Non-pigmented ciliary epithelial cell (primary cell): ENCODE measurements around the gene CLDN12.
A peak's percentile ranks its signal among the peaks of the same experiment; 100 is the strongest.

Experiments used
- DNase-seq: peaks from one replicate; pipeline ENCODE4 v3.0.0-alpha.2; 2010; ENCODE audit warnings: low read depth

CLDN12 gene

DNA sequence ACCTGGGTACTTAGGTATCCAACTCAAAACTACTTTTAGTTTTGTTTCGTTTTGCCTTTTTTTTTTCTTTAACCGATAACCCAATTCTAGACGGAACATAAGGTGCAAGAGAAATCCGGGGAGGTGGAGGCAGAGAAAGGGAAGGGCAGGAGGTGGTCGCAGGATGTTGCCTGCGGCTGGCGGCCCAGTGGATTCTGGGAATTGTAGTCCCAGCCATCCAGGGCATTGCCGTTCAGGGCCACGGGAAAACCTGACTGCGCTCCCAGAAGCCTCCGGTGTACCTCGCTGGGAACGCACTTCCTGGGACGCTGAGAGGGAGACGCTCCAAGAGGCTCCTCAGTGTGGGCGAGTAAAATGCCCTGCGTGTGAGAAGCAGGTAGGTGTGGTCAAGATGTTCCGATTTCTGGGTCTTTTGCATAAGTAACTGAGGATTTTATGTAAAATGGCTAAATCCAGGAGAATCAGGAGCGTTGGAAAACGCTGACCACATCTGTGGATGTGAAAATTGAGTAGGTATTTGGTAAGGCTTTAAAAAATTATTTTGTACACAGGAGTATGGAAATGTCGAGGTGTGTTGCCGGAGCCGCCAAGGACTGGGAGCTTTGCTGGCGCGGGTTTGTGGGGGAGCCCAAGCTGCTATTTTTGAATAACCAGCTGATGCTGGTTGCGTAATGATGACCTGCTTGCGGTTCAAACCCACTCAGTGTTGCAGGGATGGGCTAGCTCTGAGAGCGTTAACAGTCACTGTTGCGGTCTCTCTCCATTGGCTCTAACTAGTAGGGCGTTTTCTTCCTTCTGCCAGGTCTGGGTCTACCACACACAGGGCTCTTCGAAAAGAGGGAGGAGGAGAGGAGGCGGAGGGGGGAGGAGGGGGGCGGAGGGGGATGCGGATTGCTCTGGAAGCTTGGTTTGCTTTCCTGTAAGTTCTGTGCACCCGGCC, at the start of gene CLDN12:
TSS of gene CLDN12 (plus strand) at position 288 of the 940 bp plus-strand sequence. CDS start 9,216 bp downstream, outside the sequence.
- peak; percentile 97 for DNase-seq

DNA sequence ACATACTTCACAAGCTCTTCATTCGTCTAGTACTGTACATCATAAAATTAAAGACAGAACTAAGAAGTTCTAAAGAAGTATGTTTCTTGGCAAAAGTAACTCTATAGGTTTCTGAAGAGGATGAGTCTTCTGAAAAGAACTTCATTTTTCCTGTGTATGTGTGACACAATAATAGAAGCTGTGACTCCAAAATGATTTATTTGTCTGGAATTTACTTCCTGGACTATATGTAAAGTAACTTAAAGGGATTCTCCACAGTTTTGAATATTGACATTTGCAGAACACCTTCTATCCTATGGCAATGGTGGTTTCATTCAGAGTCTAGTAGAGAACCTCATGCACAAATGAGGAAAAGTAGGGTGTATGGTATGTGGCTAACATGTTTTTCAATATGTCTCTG, 19.8 kb upstream of the CLDN12 start:
- DNase-seq: peak; percentile 30

DNA sequence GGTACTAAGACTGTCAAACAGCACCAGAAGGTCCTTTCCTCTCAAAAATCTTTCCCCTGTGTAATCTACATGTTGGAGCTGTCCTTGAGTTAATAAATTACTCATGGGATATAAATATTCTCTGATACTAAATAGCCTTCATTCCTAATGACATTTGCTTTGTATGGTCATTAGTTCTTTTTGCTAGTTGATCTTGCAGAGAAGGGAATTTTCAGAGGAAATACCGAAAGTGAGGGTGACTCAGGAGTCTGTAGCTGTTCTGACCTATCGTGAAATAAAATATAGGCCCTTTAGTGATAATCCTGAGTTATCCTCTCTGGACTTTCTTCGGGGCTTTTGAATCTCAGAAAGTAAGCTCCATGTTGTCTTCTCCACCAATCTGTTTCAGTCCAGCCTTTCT, 19.4 kb upstream of the CLDN12 start:
- peak; percentile 41 for DNase-seq

DNA sequence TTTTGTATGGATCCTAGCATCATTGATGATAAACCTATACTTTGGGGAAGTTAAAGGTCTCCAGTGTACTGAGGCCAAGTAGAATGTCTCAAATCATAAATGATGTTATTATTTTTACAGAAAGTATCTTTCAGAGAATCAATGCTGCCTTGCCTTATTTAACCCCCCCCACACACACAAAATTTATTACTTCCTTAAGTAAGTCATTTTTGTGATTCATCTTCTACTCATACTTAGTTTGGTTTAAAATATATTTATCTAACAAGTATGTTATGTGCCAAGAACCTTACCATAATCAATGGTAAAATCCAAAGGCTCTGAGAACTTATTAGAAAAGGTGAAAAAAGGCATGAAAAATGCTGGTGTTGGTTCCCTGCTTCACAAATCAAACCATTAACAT, 18.8 kb upstream of the CLDN12 start:
- no peak for DNase-seq

DNA sequence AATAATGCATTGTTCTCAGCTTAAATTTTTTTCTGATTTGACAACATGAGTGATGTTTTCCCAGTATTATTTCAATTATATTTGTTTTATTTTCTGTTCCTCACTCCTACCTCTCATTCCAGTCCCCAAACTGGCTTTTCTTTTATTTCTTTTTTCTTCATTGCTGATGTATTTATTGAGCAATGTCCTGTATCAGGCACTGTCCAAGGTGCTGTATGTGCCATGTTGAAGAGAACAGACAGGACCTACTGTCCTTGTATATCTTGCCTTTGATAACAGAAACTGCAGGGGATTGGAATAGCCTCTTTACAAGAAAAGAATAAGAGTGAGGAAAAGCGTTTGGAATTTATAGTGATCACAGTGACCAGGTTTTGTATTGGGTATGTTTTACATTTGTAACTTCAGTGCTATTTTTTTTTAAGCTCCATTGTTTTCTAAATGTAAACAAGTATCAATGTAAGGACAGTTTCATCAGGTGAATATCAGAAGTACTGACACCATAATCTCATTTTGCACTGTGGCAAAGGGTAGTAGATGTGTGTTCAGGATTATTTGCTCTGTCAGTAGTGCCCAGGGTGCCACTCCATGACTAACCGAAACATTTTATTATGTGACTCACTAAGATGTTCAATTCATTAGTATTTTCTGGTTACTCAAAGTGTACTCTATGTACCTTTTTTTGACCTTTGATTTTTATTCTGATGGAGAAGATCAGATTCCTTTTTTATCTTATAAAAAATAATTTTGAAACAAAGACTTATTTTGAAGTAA, 15.6 kb upstream of the CLDN12 start:
- DNase-seq: no peak

DNA sequence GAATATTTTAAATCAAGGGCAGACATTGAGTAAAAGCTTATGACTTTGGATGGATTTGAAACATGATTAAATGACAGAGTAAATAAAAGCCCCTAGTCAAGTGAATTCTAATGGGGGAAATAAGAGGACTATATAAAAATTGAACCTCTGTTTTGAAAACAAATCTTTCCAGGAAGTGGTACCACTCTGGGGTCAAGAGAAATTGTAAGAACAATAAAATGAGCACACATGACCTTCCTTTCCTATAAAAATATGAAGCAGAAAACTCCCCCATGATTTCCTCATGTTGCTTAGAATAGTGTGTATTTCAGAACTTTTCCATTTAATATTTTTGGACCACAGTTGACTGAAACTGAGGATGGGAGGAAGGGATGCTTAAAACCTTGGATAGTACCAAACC, 12.3 kb upstream of the CLDN12 start:
- DNase-seq: no peak

DNA sequence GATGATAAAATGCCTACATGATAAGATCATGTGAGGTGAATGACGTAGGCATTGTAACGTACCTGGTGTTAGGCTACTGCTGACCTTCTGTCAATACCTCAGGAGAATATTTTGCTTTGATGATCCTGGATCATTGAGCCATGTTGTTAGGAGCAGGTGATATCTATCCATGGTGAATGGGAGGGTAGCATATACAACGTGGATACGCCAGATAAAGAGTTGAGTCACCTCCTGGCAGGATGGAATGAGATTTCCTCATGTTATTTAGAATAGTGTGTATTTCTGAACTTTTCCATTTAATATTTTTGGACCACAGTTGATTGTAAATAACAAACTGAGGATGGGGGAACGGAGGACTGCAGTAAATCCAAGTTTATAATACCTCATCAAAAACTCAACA, 11.8 kb upstream of the CLDN12 start:
- no peak for DNase-seq

DNA sequence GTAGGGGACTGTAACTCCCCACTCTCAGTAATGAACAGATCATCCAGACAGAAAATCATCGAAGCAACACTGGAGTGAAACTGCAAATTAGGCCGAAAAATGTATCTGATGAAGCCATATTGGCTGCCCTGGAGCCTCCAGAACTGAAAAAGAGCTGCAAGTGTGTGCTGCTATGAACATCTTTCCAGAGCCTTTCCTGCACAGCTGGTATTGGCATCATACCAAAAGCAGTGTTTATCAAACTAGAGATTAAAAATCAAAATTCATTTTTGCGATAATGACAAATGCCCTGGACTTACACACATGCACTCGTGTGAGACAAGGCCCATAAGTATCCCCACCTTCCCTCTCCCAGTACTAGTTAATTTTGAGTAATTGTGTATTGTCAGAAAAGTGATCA, 6.8 kb upstream of the CLDN12 start:
- no peak for DNase-seq

DNA sequence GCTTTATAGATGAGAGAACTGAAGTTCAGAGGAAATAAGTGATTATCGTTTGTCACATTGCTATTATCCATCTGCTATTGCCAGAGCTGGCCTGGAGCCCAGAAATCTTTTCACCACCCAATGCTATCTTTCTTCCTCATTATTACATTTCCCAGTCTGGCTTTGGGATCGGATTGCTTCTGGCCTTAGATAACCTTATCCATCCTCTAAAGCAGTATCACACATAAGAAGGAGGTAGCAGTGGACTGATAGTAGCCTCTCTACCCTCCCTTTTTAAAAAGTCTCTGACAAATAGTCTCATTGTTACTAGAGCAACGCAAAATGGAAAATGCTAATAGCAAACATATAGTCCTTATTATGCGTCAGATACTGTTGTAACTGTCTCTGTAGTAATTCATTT, 1.3 kb upstream of the CLDN12 start:
- DNase-seq: no peak

DNA sequence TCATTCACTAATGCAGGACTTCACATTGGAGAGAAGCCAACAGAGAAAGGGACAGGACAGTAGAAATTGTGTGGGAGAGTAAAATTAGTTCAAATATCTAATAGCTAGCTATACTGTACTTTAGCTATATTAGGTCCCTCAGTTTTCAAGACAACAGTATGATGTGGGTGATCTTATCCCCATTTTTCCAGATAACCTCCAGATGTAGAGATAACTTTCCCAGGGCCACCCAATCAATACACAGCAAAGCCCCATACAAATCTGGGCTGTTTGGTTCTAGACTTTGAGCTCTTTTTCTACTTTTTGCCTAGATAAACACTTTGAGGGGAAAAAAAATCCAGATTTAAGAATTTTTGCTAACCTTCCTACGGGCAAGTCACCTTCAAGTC, 482 bp upstream of the CLDN12 start:
- no peak for DNase-seq

DNA sequence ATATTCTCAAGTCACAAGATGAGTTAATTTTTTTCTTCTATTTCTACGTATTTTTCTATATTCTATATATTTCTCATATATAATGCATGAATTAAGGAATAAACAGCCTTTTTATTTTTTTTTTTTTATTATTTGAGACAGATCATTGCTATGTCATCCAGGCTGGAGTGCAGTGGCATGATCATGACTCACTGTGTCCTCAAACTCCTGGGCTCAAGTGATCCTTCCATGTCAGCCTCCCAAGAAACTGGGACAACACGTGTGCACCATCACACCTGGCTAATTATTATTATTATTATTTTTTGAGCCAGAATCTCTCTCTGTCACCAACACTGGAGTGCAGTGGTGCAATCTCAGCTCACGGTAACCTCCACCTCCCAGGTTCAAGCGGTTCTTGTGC, 1.5 kb downstream of the CLDN12 start:
- no peak for DNase-seq

DNA sequence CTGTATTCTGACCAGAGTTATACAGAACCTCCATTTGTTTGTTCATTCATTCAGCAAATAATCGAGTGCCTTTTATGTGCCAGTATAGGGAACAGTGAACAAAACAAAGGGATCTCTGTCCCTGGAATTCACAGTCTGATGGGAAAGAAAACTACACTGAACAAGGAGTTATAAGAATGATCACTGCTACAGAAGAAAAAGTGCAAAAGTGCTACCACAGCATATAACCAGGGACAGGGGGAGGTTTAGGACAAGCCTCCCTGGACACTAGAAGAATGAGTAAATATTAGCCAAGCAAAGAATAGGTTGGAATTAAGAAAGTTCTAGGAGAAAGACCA, 4.2 kb downstream of the CLDN12 start:
- DNase-seq: no peak

DNA sequence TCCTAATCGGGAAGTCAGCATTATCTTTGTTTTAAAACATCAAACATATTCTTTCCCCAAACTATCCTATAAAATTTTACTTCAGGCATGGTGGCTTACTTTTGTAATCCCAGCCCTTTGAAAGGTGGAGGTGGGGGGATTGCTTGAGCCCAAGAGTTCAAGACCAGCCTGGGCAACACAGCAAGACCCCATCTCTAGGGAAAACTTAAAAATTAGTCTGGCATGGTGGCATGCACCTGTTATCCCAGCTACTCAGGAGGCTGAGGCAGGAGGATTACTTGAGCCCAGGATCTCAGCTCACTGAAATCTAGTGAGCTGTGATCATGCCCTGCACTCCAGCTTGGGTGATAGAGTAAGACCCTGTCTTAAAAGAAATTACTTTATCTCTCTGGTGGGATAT, 4.9 kb downstream of the CLDN12 start:
- DNase-seq: no peak

DNA sequence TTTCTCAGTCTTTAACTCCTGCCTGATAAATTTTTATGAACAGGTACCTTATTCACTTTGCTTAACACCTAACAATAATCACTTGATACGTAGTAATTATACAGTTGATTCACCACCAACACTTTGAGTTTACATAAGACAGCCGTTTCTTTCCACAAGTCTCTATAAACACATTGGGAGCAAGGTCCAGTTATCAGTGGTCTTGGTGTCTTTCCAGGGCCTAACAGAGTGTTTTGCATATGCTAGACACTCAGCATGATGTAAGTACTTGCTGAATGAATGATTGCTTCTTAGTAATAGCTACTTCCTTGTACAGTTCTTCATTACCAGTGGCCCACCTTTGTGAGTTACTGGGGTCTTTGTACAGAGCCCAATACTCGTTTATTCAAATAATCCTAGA, 6.4 kb downstream of the CLDN12 start:
- no peak for DNase-seq

DNA sequence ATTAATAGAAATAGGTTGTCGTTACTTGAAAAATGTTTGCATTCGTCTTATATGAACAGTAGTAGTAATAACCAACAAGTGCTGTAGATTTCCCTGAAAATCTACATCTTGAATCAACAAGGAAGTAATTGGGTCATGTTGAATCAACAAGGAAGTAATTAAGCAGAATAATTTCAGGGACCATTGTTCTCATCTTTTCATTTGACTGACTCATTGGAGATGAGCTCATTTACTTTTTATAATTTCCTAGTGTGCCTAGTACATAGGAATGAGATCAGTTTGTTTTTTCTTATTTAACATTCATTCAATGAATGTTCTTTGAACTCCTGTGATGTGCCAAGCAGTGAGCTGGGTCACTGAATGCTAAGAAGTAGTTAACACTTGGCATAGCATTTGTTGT, 8.2 kb downstream of the CLDN12 start:
- no peak for DNase-seq

DNA sequence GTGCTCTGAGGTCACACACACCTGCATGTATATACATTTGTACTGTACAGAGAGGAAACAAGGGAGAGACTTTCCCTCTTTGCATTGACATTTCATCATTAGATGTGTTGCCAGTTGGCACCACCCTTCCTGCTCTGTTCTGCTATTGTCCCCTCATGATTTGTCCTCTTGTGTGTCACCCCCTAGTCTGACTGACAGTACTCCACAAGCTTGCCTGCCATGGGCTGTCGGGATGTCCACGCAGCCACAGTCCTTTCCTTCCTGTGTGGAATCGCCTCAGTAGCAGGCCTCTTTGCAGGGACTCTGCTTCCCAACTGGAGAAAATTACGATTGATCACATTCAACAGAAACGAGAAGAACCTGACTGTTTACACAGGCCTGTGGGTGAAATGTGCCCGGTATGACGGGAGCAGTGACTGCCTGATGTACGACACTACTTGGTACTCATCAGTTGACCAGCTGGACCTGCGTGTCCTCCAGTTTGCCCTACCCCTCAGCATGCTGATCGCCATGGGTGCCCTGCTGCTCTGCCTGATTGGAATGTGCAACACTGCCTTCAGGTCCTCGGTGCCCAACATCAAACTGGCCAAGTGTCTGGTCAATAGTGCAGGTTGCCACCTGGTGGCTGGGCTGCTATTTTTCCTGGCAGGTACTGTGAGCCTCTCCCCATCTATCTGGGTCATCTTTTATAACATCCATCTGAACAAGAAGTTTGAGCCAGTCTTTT, 9.4 kb downstream of the CLDN12 start:
- DNase-seq: no peak

DNA sequence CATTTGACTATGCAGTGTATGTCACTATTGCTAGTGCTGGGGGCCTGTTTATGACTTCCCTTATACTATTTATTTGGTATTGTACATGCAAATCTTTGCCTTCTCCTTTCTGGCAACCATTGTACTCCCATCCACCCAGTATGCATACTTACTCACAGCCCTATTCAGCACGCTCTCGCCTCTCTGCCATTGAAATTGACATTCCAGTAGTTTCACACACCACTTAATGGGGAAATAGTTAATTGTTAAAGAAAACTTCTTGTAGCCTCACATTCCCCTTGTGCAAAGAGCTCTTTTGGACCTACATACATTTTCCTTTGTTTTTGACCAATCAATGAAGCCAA, 9.9 kb downstream of the CLDN12 start:
- no peak for DNase-seq

DNA sequence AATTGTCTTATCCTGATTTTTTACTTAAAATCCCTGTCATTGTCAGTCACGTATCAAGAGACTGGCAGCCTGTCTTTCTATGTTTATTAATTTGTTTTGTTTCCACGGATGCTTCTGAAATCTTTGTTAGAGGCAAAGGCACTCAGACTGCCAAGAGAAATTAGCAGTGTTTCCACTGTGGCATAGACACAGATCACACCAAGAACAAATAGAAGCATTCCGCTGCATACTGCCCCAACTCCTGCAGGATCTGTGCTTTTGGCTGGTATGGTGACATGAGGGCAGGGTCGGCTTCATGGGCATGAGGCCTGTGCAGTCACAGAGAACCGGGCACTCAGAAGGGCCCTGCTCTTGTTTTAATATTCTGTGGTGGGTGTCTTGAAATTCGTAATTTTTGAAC, 18.4 kb downstream of the CLDN12 start:
- no peak for DNase-seq

DNA sequence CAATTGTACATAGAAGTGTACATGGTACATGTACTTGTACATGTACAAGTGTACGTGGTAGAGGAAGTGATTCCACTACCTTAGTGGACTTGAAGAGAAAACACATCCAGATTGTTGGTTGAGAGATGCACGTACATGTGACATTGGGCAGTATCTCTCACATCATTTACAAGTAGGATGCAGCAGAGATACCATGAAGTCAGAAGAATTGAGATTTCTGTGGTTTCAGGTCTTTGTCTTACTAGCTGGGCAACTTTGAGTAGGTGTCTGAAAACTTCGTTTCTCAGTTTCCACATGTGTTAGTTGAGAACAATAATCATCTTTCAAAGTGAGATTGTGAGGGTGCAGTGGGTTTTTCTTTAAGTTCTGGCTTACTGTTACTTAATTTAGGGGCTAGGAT, 21.5 kb downstream of the CLDN12 start:
- DNase-seq: no peak

DNA sequence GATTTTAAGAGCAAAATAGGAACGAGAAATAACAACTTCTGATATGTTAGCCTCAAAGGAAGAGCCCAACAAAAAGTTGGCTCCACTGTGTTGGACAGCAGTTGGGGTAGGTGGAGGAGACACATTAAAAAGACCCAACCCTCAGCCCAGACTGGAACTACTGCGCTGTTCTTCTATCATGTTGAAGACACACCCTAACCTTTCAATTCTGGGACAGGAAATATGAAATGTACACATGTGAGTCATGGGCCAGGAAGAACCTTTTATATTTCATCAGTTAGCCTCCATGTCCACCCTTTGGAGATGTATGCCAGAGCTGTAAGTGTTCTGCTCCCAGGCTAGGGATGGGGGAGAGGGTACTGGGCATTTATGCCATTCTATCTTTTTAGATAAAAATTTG, 22.1 kb downstream of the CLDN12 start:
- DNase-seq: no peak

DNA sequence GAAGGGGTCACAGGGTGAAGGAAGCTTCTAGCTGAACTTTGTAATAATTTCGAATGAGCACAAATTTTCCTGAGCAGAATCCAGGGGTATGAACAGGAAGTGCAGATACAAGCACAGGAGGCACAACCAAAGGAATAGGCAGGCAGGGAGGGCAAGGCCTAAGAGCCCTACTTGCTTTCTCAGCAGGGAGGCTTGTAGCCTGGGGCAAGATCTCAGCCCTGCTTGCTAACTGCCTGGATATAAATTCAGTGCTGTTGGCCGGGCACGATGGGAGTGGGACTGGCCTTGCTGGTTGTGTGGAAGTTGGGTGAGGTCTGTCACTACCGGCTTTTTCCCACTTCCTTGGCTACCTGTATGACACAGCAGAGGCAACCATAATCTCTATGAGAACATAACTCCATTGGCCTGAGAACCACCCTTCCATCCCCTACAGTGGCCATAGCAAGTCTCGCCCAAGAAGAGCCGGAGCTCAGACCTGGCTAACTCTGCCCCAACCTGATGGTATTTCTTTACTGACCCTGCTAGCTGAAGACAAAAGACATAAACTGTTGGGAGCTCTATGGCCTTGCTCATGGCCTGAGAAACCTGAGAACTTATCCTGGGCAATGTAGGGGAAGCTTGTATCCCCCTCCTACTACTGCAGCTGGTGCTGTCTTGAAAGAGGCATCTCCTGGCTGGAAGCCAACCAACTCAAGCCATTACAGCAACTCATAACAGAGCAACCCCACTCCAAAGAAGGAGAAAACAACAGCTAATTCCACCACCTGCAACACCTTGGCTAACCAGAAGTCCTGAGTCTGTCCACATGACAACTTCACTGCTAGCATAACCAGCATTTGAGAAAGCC, 27.6 kb downstream of the CLDN12 start:
- DNase-seq: no peak

DNA sequence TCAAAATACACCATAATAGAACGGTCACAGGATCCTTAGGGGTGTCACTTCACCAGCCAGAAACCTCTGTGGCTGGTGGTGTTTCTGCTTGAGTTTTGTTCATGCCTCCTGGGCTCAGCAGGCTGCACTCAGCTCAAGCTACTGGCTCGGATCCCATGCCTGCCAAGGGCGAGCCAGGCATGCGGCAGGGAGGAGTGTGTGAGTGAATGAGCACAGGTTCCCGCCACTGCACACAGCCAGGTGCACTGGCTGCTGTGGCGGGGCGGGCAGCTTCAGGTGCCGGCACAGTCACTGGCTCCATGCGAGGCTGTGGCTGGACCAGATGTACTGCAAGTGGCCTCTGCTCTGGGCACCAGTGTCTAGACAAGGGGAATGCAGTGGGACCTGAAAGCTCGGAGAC, 29.5 kb downstream of the CLDN12 start:
- no peak for DNase-seq
